GM12878 (cell line): ENCODE results near the gene ATP6V1G2.

Experiments
- CREB1 ChIP-seq: IDR thresholded peaks from 2 replicates; pipeline ENCODE4 v1.6.1; 2012; ENCODE audit warnings: low read depth, mild to moderate bottlenecking, inconsistent platforms
- JUND ChIP-seq: IDR thresholded peaks from 2 replicates; pipeline ENCODE4 v1.6.1; 2012; ENCODE audit warnings: low read depth, mild to moderate bottlenecking, low read length, improper control_type of control experiment, moderate library complexity
- MEF2A ChIP-seq: IDR thresholded peaks from 2 replicates; pipeline ENCODE4 v1.6.1; 2011; ENCODE audit warnings: low read depth, mild to moderate bottlenecking, low read length, moderate library complexity; ENCODE audit not compliant: insufficient read depth
- POLR2A ChIP-seq: IDR thresholded peaks from 2 replicates; pipeline ENCODE4 v1.6.1; 2011; ENCODE audit warnings: low read depth, mild to moderate bottlenecking, low read length
- RBBP5 ChIP-seq: fragments of 200-600 bp; sonication (generic); conservative IDR thresholded peaks from 2 replicates; pipeline ENCODE4 v1.6.1; 2016
- RCOR1 ChIP-seq: conservative IDR thresholded peaks from 2 replicates; pipeline ENCODE4 v1.6.1; 2012; ENCODE audit warnings: low read depth, low read length, improper control_type of control experiment
- SPI1 ChIP-seq: IDR thresholded peaks from 2 replicates; pipeline ENCODE4 v1.6.1; 2011; ENCODE audit warnings: low read depth, mild to moderate bottlenecking, low read length, moderate library complexity, borderline replicate concordance; ENCODE audit not compliant: insufficient read depth
- ZNF274 ChIP-seq: IDR thresholded peaks from one replicate; pipeline ENCODE4 v1.8.0; 2011; ENCODE audit not compliant: insufficient read length, insufficient read depth
- TF ChIP-seq, protein P1 (sequence below), 3 experiments: IDR thresholded peaks in 2 of 3; conservative IDR thresholded peaks in 1 of 3; 2 replicates each; pipeline ENCODE4 v1.5.1; 2011; ENCODE audit warnings: low read depth in 3 of 3, low read length in 3 of 3, mild to moderate bottlenecking in 3 of 3, control low read depth in 2 of 3, moderate library complexity in 2 of 3, inconsistent platforms in 1 of 3, mixed read lengths in 1 of 3; ENCODE audit not compliant: control insufficient read depth in 2 of 3, insufficient read depth in 1 of 3; ENCODE audit errors: extremely low read depth in 1 of 3

DNA sequence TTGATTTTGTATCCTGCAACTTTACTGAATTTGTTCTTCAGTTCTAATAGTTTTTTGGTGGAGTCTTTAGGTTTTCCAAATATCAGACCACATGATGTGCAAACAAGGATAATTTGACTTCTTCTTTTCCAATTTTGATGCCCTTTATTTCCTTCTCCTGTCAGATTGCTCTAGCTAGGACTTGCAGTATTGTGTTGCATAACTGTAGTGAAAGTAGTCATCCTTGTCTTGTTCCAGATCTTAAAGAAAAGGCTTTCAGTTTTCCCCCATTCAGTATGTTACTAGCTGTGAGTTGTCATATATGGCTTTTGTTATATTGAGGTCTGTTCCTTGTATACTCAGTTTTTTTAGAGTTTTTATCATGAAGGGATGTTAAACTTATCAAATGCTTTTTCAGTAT lies 43.8 kb downstream of the ATP6V1G2 start:
- no peak for TF ChIP-seq CREB1
- TF ChIP-seq RCOR1 = no peak
- TF ChIP-seq MEF2A = no peak
- TF ChIP-seq JUND = no peak
- no peak for TF ChIP-seq ZNF274
- TF ChIP-seq SPI1 = no peak
- TF ChIP-seq RBBP5 = no peak
- TF ChIP-seq, protein P1, sequence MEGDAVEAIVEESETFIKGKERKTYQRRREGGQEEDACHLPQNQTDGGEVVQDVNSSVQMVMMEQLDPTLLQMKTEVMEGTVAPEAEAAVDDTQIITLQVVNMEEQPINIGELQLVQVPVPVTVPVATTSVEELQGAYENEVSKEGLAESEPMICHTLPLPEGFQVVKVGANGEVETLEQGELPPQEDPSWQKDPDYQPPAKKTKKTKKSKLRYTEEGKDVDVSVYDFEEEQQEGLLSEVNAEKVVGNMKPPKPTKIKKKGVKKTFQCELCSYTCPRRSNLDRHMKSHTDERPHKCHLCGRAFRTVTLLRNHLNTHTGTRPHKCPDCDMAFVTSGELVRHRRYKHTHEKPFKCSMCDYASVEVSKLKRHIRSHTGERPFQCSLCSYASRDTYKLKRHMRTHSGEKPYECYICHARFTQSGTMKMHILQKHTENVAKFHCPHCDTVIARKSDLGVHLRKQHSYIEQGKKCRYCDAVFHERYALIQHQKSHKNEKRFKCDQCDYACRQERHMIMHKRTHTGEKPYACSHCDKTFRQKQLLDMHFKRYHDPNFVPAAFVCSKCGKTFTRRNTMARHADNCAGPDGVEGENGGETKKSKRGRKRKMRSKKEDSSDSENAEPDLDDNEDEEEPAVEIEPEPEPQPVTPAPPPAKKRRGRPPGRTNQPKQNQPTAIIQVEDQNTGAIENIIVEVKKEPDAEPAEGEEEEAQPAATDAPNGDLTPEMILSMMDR (IDR thresholded peaks at IDR 0.05 in 2 of 3, conservative IDR thresholded peaks at IDR 0.05 in 1 of 3; ENCODE audit: control insufficient read depth in 2 of 3, extremely low read depth in 1 of 3, insufficient read depth in 1 of 3, low read depth in 3 of 3, low read length in 3 of 3) = no peak
- TF ChIP-seq POLR2A = no peak
